ENCODE data around the gene XRCC6. TPM values are rescaled to one million over a fixed set of nuclear protein-coding genes. Genes with fewer than 3 reads are reported as not detected.
"Not testable (repeated sequence)": the region's sequence is repeated elsewhere in the genome, so short reads cannot be mapped to it uniquely, and the experiment has no call there.

Gene XRCC6
- total and polyA plus RNA-seq, 9 of the 15 experiments (the other 6 are each of a cell fraction or from before 2014, with no cell fraction given), result 151 to 440 (median 318) TPM

GRCh38 chr22:41661713-41662112, 40.6 kb downstream of the XRCC6 start (continued):
- TF ChIP-seq FOXM1 (IDR thresholded peaks at IDR 0.05; ENCODE audit: low read depth), result no peak
- no peak for TF ChIP-seq FOXM1 (CRISPR knock-in tag; IDR thresholded peaks at IDR 0.05; ENCODE audit: low read depth)
- no peak for TF ChIP-seq ZNF212 (CRISPR knock-in tag; IDR thresholded peaks at IDR 0.05)
- TF ChIP-seq NRF1 (conservative IDR thresholded peaks at IDR 0.05 in 1 of 2, IDR thresholded peaks at IDR 0.05 in 1 of 2), result no peak

GRCh38 chr22:41663594-41663993, 42.5 kb downstream of the XRCC6 start:
- CTCF ChIA-PET (ENCODE audit: low intra/inter-chr PET ratio); H3K9me1 ChIP-seq (ENCODE audit: control insufficient read depth, insufficient read depth, low read length); FAIRE-seq; H3K9ac ChIP-seq (ENCODE audit: insufficient read depth in 1 of 2, low read depth in 2 of 2, low read length in 2 of 2); H4K20me1 ChIP-seq (replicated peaks; ENCODE audit: control insufficient read depth, insufficient read depth, low read length); H3K27ac ChIP-seq (ENCODE audit: extremely low read depth, low read depth, low read length); H3K9me3 ChIP-seq (replicated peaks; ENCODE audit: control insufficient read depth, insufficient read depth, low read depth, low read length); DNase-seq (ENCODE audit: extremely low read depth in 1 of 4, low spot score in 3 of 4); intact Hi-C loops (cut with micrococcal nuclease); in situ Hi-C loops (cut with MboI); H2AFZ ChIP-seq (ENCODE audit: low read depth, low read length); BruUV-seq (replicated peaks); ATAC-seq; H3K4me2 ChIP-seq (ENCODE audit: insufficient read depth, low read length); H3K79me2 ChIP-seq (ENCODE audit: control insufficient read depth, insufficient read depth, low read length); H3K27me3 ChIP-seq (ENCODE audit: control insufficient read depth in 2 of 2, insufficient read depth in 2 of 2, low read length in 2 of 2); H3K4me3 ChIP-seq: not testable (repeated sequence)
- POLR2A ChIA-PET, result interaction anchor here (0.6 to 1.6 kb wide), 3 partner anchors 9 to 115 kb away, joined by 3 to 4 read pairs (median 3); no protein-coding TSS in a partner anchor
- Histone ChIP-seq H3K4me1 (replicated peaks in 1 of 2; ENCODE audit: control insufficient read depth in 2 of 2, insufficient read depth in 2 of 2, low read length in 2 of 2) (peaks cover 6 to 14% of the 10 kb centered on the region in 2 experiments; a peak in 3 of 5 replicates), H3K36me3 (ENCODE audit: control insufficient read depth, insufficient read depth, low read length) (peaks cover 63% of the 10 kb centered on the region)
- peak; percentile 80 for TF ChIP-seq RFX1 (IDR thresholded peaks at IDR 0.05)
- 95% methylated on average over 7 of the region's 9 CpGs for WGBS (ENCODE audit: insufficient coverage, low coverage, missing lambda C conversion rate)

GRCh38 chr22:41664490-41664889, 43.4 kb downstream of the XRCC6 start:
- no TSS peak for BruUV-seq (replicated peaks)
- H2AFZ ChIP-seq (ENCODE audit: low read depth, low read length), result no peak overlapping the region
- ATAC-seq, result no peak
- DNase-seq (ENCODE audit: extremely low read depth in 1 of 4, low spot score in 3 of 4), result no peak
- H3K9me3 ChIP-seq (replicated peaks; ENCODE audit: control insufficient read depth, insufficient read depth, low read depth, low read length), result no peaks in the 10 kb centered on the region
- H3K27ac ChIP-seq (ENCODE audit: extremely low read depth, low read depth, low read length), result no peak overlapping the region
- H3K4me3 ChIP-seq, result no peak overlapping the region
- no peak overlapping the region for H3K4me2 ChIP-seq (ENCODE audit: insufficient read depth, low read length)
- ChIA-PET POLR2A (interaction anchor here (1.6 kb wide), 1 partner anchor 10 kb away, joined by 4 read pairs; no protein-coding TSS in a partner anchor), CTCF (ENCODE audit: low intra/inter-chr PET ratio) (no interaction called here)
- no peak for FAIRE-seq
- H3K9me1 ChIP-seq (ENCODE audit: control insufficient read depth, insufficient read depth, low read length), result no peaks in the 10 kb centered on the region
- 0 out of 3 replicates have a peak, but pooled peaks cover 3% of the 10 kb centered on the region for H3K79me2 ChIP-seq (ENCODE audit: control insufficient read depth, insufficient read depth, low read length)
- H3K27me3 ChIP-seq (ENCODE audit: control insufficient read depth in 2 of 2, insufficient read depth in 2 of 2, low read length in 2 of 2), result no peaks in the 10 kb centered on the region
- peaks cover 6 to 14% of the 10 kb centered on the region in 2 experiments; a peak in 3 of 5 replicates for H3K4me1 ChIP-seq (replicated peaks in 1 of 2; ENCODE audit: control insufficient read depth in 2 of 2, insufficient read depth in 2 of 2, low read length in 2 of 2)
- H3K36me3 ChIP-seq (ENCODE audit: control insufficient read depth, insufficient read depth, low read length), result peaks cover 61% of the 10 kb centered on the region
- H4K20me1 ChIP-seq (replicated peaks; ENCODE audit: control insufficient read depth, insufficient read depth, low read length), result no peaks in the 10 kb centered on the region
- H3K9ac ChIP-seq (ENCODE audit: insufficient read depth in 1 of 2, low read depth in 2 of 2, low read length in 2 of 2), result no peak overlapping the region
- in situ Hi-C loops (cut with MboI) (no loop called here), intact Hi-C loops (cut with micrococcal nuclease) (no loop called here)
- 0 out of 2 replicates have a peak, but pooled peaks have one; percentile 35 for TF ChIP-seq POLR2A (conservative IDR thresholded peaks at IDR 0.05)
- TF ChIP-seq ZC3H11A (IDR thresholded peaks at IDR 0.05; ENCODE audit: low read depth, low read length), result no peak
- TF ChIP-seq E2F6 (IDR thresholded peaks at IDR 0.05; ENCODE audit: borderline replicate concordance in 1 of 2, extremely low read depth in 1 of 2, insufficient read depth in 1 of 2, insufficient read length in 1 of 2, low read depth in 1 of 2, low read length in 1 of 2, poor library complexity in 1 of 2, severe bottlenecking in 1 of 2), result no peak
- no peak for TF ChIP-seq FOXM1 (IDR thresholded peaks at IDR 0.05; ENCODE audit: low read depth)
- TF ChIP-seq FOXM1 (CRISPR knock-in tag; IDR thresholded peaks at IDR 0.05; ENCODE audit: low read depth), result no peak

Measured in K562 (cell line).